H9 (cell line): ENCODE data around the gene DZANK1. TPM values are rescaled to one million over a fixed set of nuclear protein-coding genes. Genes with fewer than 3 reads are reported as not detected.

Source experiments
- DNase-seq: peaks from one replicate; pipeline ENCODE4 v3.0.0-alpha.2; 2017
- H2AFZ ChIP-seq: one replicate; pipeline ENCODE4 v1.6.1; 2013; ENCODE audit warnings: mild to moderate bottlenecking, low read length, control low read depth, moderate library complexity
- H2AK5ac ChIP-seq: 2 replicates; pipeline ENCODE4 v1.6.1; 2013; ENCODE audit warnings: low read length, control low read depth, mixed read lengths; ENCODE audit not compliant: insufficient read length
- H2BK120ac ChIP-seq: one replicate; pipeline ENCODE4 v1.6.1; 2013; ENCODE audit warnings: low read depth, mild to moderate bottlenecking, low read length, control low read depth, inconsistent platforms; ENCODE audit not compliant: poor library complexity, severe bottlenecking
- H2BK12ac ChIP-seq: 2 replicates; pipeline ENCODE4 v1.6.1; 2013; ENCODE audit warnings: low read length, control low read depth, mixed read lengths, low read depth; ENCODE audit not compliant: insufficient read length
- H2BK15ac ChIP-seq: 2 replicates; pipeline ENCODE4 v1.6.1; 2013; ENCODE audit warnings: low read depth, low read length, control low read depth
- H2BK20ac ChIP-seq: one replicate; pipeline ENCODE4 v1.6.1; 2013; ENCODE audit warnings: low read depth, mild to moderate bottlenecking, low read length, control low read depth, inconsistent platforms; ENCODE audit not compliant: poor library complexity, severe bottlenecking
- H2BK5ac ChIP-seq: 2 replicates; pipeline ENCODE4 v1.6.1; 2013; ENCODE audit warnings: low read length, control low read depth, mixed read lengths; ENCODE audit not compliant: insufficient read length
- H3K14ac ChIP-seq: 2 replicates; pipeline ENCODE4 v1.6.1; 2013; ENCODE audit warnings: low read length, control low read depth; ENCODE audit not compliant: insufficient read depth
- H3K18ac ChIP-seq: 2 replicates; pipeline ENCODE4 v1.6.1; 2013; ENCODE audit warnings: low read depth, mild to moderate bottlenecking, mixed read lengths, low read length, control low read depth; ENCODE audit not compliant: insufficient read length
- H3K23ac ChIP-seq: 2 replicates; pipeline ENCODE4 v1.6.1; 2013; ENCODE audit warnings: low read length, control low read depth, mixed read lengths, low read depth; ENCODE audit not compliant: insufficient read length
- H3K23me2 ChIP-seq: 2 replicates; pipeline ENCODE4 v1.6.1; 2013; ENCODE audit warnings: low read depth, mild to moderate bottlenecking, mixed read lengths, low read length, control low read depth; ENCODE audit not compliant: insufficient read length, poor library complexity, severe bottlenecking
- H3K27ac ChIP-seq: 2 replicates; pipeline ENCODE4 v1.5.1; 2013; ENCODE audit warnings: low read length, control low read depth, mixed read lengths, low read depth; ENCODE audit not compliant: insufficient read length
- H3K27me3 ChIP-seq: 2 replicates; pipeline ENCODE4 v1.6.1; 2013; ENCODE audit warnings: low read length, control low read depth, inconsistent platforms; ENCODE audit not compliant: insufficient read depth
- H3K4ac ChIP-seq: 2 replicates; pipeline ENCODE4 v1.6.1; 2013; ENCODE audit warnings: low read depth, mild to moderate bottlenecking, control low read depth, inconsistent platforms, low read length, moderate library complexity
- H3K4me1 ChIP-seq: 2 replicates; pipeline ENCODE4 v1.6.1; 2013; ENCODE audit warnings: low read length, control low read depth, inconsistent platforms; ENCODE audit not compliant: insufficient read depth
- H3K4me2 ChIP-seq: 2 replicates; pipeline ENCODE4 v1.6.1; 2013; ENCODE audit warnings: low read length, control low read depth, mixed read lengths; ENCODE audit not compliant: insufficient read length, insufficient read depth
- H3K56ac ChIP-seq: 2 replicates; pipeline ENCODE4 v1.6.1; 2013; ENCODE audit warnings: low read depth, mild to moderate bottlenecking, mixed read lengths, low read length, control low read depth; ENCODE audit not compliant: insufficient read length
- H3K79me1 ChIP-seq: 2 replicates; pipeline ENCODE4 v1.6.1; 2013; ENCODE audit warnings: low read depth, mild to moderate bottlenecking, moderate library complexity, low read length, control low read depth, inconsistent platforms; ENCODE audit not compliant: insufficient read depth, poor library complexity, severe bottlenecking
- H3K79me2 ChIP-seq: 2 replicates; pipeline ENCODE4 v1.6.1; 2013; ENCODE audit warnings: low read length, control low read depth, inconsistent platforms; ENCODE audit not compliant: insufficient read depth
- H3K9ac ChIP-seq: 2 replicates; pipeline ENCODE4 v1.6.1; 2013; ENCODE audit warnings: low read length, control low read depth, mixed read lengths; ENCODE audit not compliant: insufficient read length; ENCODE audit errors: extremely low read depth
- H3K9me3 ChIP-seq: one replicate; pipeline ENCODE4 v1.6.1; 2013; ENCODE audit warnings: low read depth, low read length, inconsistent platforms; ENCODE audit not compliant: control insufficient read depth
- H3T11ph ChIP-seq: one replicate; pipeline ENCODE4 v1.6.1; 2013; ENCODE audit warnings: mild to moderate bottlenecking, low read length, control low read depth, inconsistent platforms
- H4K20me1 ChIP-seq: one replicate; pipeline ENCODE4 v1.6.1; 2013; ENCODE audit not compliant: control insufficient read depth, insufficient read length, insufficient read depth
- H4K5ac ChIP-seq: 2 replicates; pipeline ENCODE4 v1.6.1; 2013; ENCODE audit warnings: low read depth, mild to moderate bottlenecking, mixed read lengths, low read length, control low read depth; ENCODE audit not compliant: insufficient read length
- H4K8ac ChIP-seq: replicated peaks from 2 replicates; pipeline ENCODE4 v1.6.1; 2013; ENCODE audit warnings: low read length, control low read depth, mixed read lengths, low read depth; ENCODE audit not compliant: insufficient read length
- H4K91ac ChIP-seq: 2 replicates; pipeline ENCODE4 v1.6.1; 2013; ENCODE audit warnings: low read depth, mild to moderate bottlenecking, moderate library complexity, mixed read lengths, low read length, control low read depth; ENCODE audit not compliant: insufficient read length
- H3K27ac Mint-ChIP-seq, 3 experiments: 2 replicates in 2 of 3; 3 replicates in 1 of 3; pipeline ENCODE4 v1.8.0; 2020 to 2021; ENCODE audit warnings: mixed read lengths in 3 of 3, mild to moderate bottlenecking in 1 of 3, moderate library complexity in 1 of 3
- H3K27me3 Mint-ChIP-seq: 2 replicates; pipeline ENCODE4 v1.8.0; 2021; ENCODE audit warnings: low read depth, mild to moderate bottlenecking, moderate library complexity, mixed read lengths
- H3K36me3 Mint-ChIP-seq, 3 experiments: 2 replicates in 2 of 3; 3 replicates in 1 of 3; pipeline ENCODE4 v1.8.0; 2020 to 2021; ENCODE audit warnings: low read depth in 3 of 3, mixed read lengths in 3 of 3; ENCODE audit not compliant: insufficient read depth in 1 of 3
- H3K4me1 Mint-ChIP-seq, 2 experiments: 2 replicates each; pipeline ENCODE4 v1.8.0; 2020; ENCODE audit warnings: mixed read lengths in 2 of 2
- H3K4me3 Mint-ChIP-seq, 2 experiments: 2 replicates in 1 of 2; 3 replicates in 1 of 2; pipeline ENCODE4 v1.8.0; 2020 to 2021; ENCODE audit warnings: mild to moderate bottlenecking in 2 of 2, mixed read lengths in 2 of 2, moderate library complexity in 1 of 2
- H3K9me3 Mint-ChIP-seq, 2 experiments: 2 replicates in 1 of 2; 3 replicates in 1 of 2; pipeline ENCODE4 v1.8.0; 2020; ENCODE audit warnings: mild to moderate bottlenecking in 2 of 2, mixed read lengths in 2 of 2, moderate library complexity in 1 of 2
- WGBS: extraction: QIAGEN DNeasy Blood & Tissue Kit; methylation state at CpG from one replicate; pipeline ENCODE4 v1.1.7; 2013; ENCODE audit warnings: missing lambda C conversion rate, low lambda C conversion rate, mixed read lengths; ENCODE audit not compliant: insufficient read length; ENCODE audit errors: extremely low coverage; 5-methylcytosine and 5-hydroxymethylcytosine counted together
- total RNA-seq: library from RNA; stranded (reverse); gene quantifications from 2 replicates; pipeline ENCODE4 v1.2.1, GENCODE V29; 2021
- TF ChIP-seq, protein P1 (sequence below): fragments of 200-600 bp; sonication (generic); conservative IDR thresholded peaks from 3 replicates; pipeline ENCODE4 v1.8.0; 2021; ENCODE audit warnings: antibody characterized with exemption, mild to moderate bottlenecking

Gene DZANK1
- total RNA-seq, 1 experiment from 2014 or later, result 10.5 TPM

DNA sequence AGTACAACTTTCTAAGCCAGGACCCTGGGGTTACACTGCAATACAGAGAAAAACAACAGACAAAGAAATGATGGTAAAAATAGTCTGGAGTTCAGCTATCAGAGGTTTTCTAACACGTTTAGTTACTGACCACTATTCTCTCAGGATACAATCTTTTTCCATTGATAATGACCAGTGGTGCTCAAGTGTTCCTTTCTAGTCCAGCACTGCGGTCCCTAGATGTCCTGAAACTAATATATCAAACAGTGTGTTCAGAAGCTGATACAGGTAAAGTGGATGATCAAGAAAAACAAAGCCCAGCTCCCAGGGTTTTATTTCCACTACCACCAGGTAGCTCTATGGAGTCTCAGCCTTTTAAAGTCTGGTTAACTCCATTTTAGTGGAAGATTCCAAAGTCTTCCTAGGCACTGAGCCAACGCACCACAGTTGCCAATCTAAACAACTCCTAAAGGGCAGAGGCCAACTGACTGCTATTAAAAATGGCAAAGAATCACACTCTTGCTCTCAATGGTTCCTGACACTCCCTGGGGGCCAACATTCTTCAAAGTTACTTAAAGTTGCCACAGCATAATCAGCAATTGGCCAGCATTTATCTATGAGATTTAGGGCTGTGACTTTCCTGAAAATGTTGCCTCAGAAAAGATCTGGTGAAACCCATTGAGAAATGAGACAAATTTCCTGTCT lies 38.2 kb downstream of the DZANK1 start:
- no peaks in the 10 kb centered on the region for H3K4me1 Mint-ChIP-seq
- H3K27me3 Mint-ChIP-seq, result no peaks in the 10 kb centered on the region
- Histone ChIP-seq H3K18ac (no peak overlapping the region), H3K4me1 (no peaks in the 10 kb centered on the region), H4K20me1 (no peaks in the 10 kb centered on the region), H3K56ac (no peak overlapping the region), H3K9ac (no peak overlapping the region), H2BK5ac (no peak overlapping the region), H3K4me2 (no peak overlapping the region), H3K14ac (no peak overlapping the region), H3K27me3 (no peaks in the 10 kb centered on the region), H2BK120ac (no peak overlapping the region), H2BK15ac (no peak overlapping the region), H3K79me1 (no peaks in the 10 kb centered on the region), H4K91ac (no peak overlapping the region), H4K5ac (no peak overlapping the region), H3K79me2 (no peaks in the 10 kb centered on the region), H3K4ac (no peak overlapping the region), H3K9me3 (no peaks in the 10 kb centered on the region), H3K23ac (no peak overlapping the region), H3K27ac (no peak overlapping the region), H3T11ph (no peak overlapping the region), H2BK12ac (no peak overlapping the region), H4K8ac (no peak overlapping the region), H2BK20ac (no peak overlapping the region), H2AK5ac (no peak overlapping the region), H3K23me2 (no peaks in the 10 kb centered on the region), H2AFZ (no peak overlapping the region)
- no CpG with 5 or more reads among the region's 3 CpGs for WGBS
- no peak overlapping the region for H3K27ac Mint-ChIP-seq
- no peak for DNase-seq
- TF ChIP-seq, protein P1, sequence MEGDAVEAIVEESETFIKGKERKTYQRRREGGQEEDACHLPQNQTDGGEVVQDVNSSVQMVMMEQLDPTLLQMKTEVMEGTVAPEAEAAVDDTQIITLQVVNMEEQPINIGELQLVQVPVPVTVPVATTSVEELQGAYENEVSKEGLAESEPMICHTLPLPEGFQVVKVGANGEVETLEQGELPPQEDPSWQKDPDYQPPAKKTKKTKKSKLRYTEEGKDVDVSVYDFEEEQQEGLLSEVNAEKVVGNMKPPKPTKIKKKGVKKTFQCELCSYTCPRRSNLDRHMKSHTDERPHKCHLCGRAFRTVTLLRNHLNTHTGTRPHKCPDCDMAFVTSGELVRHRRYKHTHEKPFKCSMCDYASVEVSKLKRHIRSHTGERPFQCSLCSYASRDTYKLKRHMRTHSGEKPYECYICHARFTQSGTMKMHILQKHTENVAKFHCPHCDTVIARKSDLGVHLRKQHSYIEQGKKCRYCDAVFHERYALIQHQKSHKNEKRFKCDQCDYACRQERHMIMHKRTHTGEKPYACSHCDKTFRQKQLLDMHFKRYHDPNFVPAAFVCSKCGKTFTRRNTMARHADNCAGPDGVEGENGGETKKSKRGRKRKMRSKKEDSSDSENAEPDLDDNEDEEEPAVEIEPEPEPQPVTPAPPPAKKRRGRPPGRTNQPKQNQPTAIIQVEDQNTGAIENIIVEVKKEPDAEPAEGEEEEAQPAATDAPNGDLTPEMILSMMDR, result no peak
- H3K9me3 Mint-ChIP-seq, result no peaks in the 10 kb centered on the region
- H3K4me3 Mint-ChIP-seq, result no peak overlapping the region
- H3K36me3 Mint-ChIP-seq, result peaks cover 0 to 2% (median 0%) of the 10 kb centered on the region in 3 experiments; a peak in 1 of 7 replicates
